Activated CD4-positive, CD25-positive, alpha-beta regulatory T cell treated with anti-CD3 and anti-CD28 coated beads, Interleukin-2, amount 50 U/mL, for 72 hours (primary cell): ENCODE measurements around the gene MRGPRG.
"Not testable (repeated sequence)": the region's sequence is repeated elsewhere in the genome, so short reads cannot be mapped to it uniquely, and the experiment has no call there.

Experiments used
- DNase-seq: peaks from one replicate; pipeline ENCODE4 v3.0.0; 2021

MRGPRG gene

GRCh38 chr11:3170756-3171650 is 47.6 kb downstream of the MRGPRG start:
- no peak for DNase-seq

GRCh38 chr11:3170044-3170755 is 48.4 kb downstream of the MRGPRG start:
- DNase-seq, result no peak

GRCh38 chr11:3169255-3170043 is 49.2 kb downstream of the MRGPRG start:
- no peak for DNase-seq

DNA sequence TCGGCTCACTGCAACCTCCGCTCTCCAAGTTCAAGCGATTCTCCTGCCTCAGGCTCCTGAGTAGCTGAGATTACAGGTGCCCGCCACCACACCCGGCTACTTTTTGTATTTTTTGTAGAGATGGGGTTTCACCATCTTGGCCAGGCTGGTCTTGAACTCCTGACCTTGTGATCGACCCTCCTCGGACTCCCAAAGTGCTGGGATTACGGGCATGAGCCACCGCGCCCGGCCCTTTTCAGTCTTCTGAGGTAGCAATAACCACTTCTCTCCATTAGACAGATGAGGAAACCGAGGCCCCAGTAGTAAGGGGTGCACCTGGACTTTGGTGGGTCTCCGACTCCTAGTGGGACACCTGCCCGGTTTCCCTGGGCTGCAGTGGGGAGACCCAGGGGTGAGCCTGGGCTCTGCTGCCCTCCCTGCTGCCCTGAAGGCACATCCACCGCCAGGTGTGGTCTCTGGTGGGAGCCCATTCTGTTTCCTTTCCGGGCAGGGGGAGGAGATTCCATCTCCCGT is 49.8 kb downstream of the MRGPRG start:
- DNase-seq, result not testable (repeated sequence)
